Liver (tissue), 9 donors: ENCODE data around the gene PLP2. TPM values are rescaled to one million over a fixed set of nuclear protein-coding genes. Genes with fewer than 3 reads are reported as not detected.

Experiments used
- DNase-seq: peaks from one replicate; pipeline ENCODE4 v3.0.0-alpha.2; 2017; ENCODE audit warnings: low spot score
- H3K27ac ChIP-seq, 2 donors: one replicate each; pipeline ENCODE4 v1.7.0; 2013; ENCODE audit warnings: inconsistent platforms in 2 of 2, low read length in 2 of 2, control low read depth in 1 of 2, low read depth in 1 of 2, mild to moderate bottlenecking in 1 of 2
- H3K27me3 ChIP-seq, 4 donors: one replicate each; pipeline versions ENCODE4 v1.6.1 to v1.7.0; 2013; ENCODE audit warnings: low read length in 3 of 4, inconsistent platforms in 1 of 4, mild to moderate bottlenecking in 1 of 4, moderate library complexity in 1 of 4; ENCODE audit not compliant: control insufficient read depth in 4 of 4, insufficient read depth in 4 of 4
- H3K36me3 ChIP-seq, 4 donors: one replicate each; pipeline versions ENCODE4 v1.6.1 to v1.7.0; 2013; ENCODE audit warnings: low read length in 3 of 4, mild to moderate bottlenecking in 3 of 4, low read depth in 1 of 4, moderate library complexity in 1 of 4; ENCODE audit not compliant: control insufficient read depth in 4 of 4, insufficient read depth in 3 of 4
- H3K4me1 ChIP-seq, 4 donors: one replicate each; pipeline versions ENCODE4 v1.6.1 to v1.7.0; 2013; ENCODE audit warnings: low read length in 3 of 4, mild to moderate bottlenecking in 3 of 4, moderate library complexity in 1 of 4; ENCODE audit not compliant: control insufficient read depth in 4 of 4, insufficient read depth in 4 of 4
- H3K4me3 ChIP-seq, 3 donors: one replicate each; pipeline versions ENCODE4 v1.6.1 to v1.7.0; 2013; ENCODE audit warnings: low read length in 3 of 3, control low read depth in 1 of 3, low read depth in 1 of 3, mild to moderate bottlenecking in 1 of 3
- H3K9ac ChIP-seq, 2 donors: one replicate each; pipeline ENCODE4 v1.7.0; 2013; ENCODE audit warnings: low read length in 2 of 2, mild to moderate bottlenecking in 2 of 2, moderate library complexity in 2 of 2, control low read depth in 1 of 2, low read depth in 1 of 2
- H3K9me3 ChIP-seq, 4 donors: one replicate each; pipeline versions ENCODE4 v1.6.1 to v1.7.0; 2013; ENCODE audit warnings: low read length in 3 of 4; ENCODE audit not compliant: control insufficient read depth in 4 of 4
- ATF3 ChIP-seq: IDR thresholded peaks from 2 replicates; pipeline ENCODE4 v1.6.1; 2016; ENCODE audit warnings: antibody characterized with exemption
- CTCF ChIP-seq: fragments of 150-350 bp; IDR thresholded peaks from 2 replicates; pipeline ENCODE4 v1.5.1; 2017; ENCODE audit warnings: improper control_type of control experiment, low read depth, low read length; ENCODE audit not compliant: missing input control
- EGR1 ChIP-seq, 2 donors: IDR thresholded peaks; 2 replicates each; pipeline ENCODE4 v1.6.1; 2016 to 2018; ENCODE audit warnings: antibody characterized with exemption in 2 of 2, low read depth in 2 of 2
- FOXA1 ChIP-seq: IDR thresholded peaks from 2 replicates; pipeline ENCODE4 v1.6.1; 2016; ENCODE audit warnings: antibody characterized with exemption
- GABPA ChIP-seq, 2 donors: IDR thresholded peaks in 1 of 2; conservative IDR thresholded peaks in 1 of 2; 2 replicates each; pipeline ENCODE4 v1.6.1; 2016; ENCODE audit warnings: antibody characterized with exemption in 2 of 2, mild to moderate bottlenecking in 1 of 2, moderate library complexity in 1 of 2
- HNF4A ChIP-seq, 2 donors: conservative IDR thresholded peaks; 2 replicates each; pipeline ENCODE4 v1.6.1; 2016; ENCODE audit warnings: antibody characterized with exemption in 2 of 2, mild to moderate bottlenecking in 2 of 2
- HNF4G ChIP-seq: IDR thresholded peaks from 2 replicates; pipeline ENCODE4 v1.6.1; 2016; ENCODE audit warnings: antibody characterized with exemption
- JUND ChIP-seq, 2 donors: IDR thresholded peaks; 2 replicates each; pipeline ENCODE4 v1.6.1; 2016; ENCODE audit warnings: antibody characterized with exemption in 2 of 2
- MAX ChIP-seq: IDR thresholded peaks from 2 replicates; pipeline ENCODE4 v1.6.1; 2016; ENCODE audit warnings: antibody characterized with exemption
- NR2F2 ChIP-seq: IDR thresholded peaks from 2 replicates; pipeline ENCODE4 v1.6.1; 2016; ENCODE audit warnings: antibody characterized with exemption
- RAD21 ChIP-seq, 2 donors: IDR thresholded peaks; 2 replicates each; pipeline ENCODE4 v1.6.1; 2016; ENCODE audit warnings: antibody characterized with exemption in 2 of 2, mild to moderate bottlenecking in 2 of 2
- REST ChIP-seq: IDR thresholded peaks from 2 replicates; pipeline ENCODE4 v1.6.1; 2016; ENCODE audit warnings: antibody characterized with exemption, mild to moderate bottlenecking
- RXRA ChIP-seq, 2 donors: IDR thresholded peaks; 2 replicates each; pipeline ENCODE4 v1.6.1; 2017 to 2018; ENCODE audit warnings: antibody characterized with exemption in 2 of 2, mild to moderate bottlenecking in 1 of 2
- SP1 ChIP-seq: IDR thresholded peaks from 2 replicates; pipeline ENCODE4 v1.6.1; 2018; ENCODE audit warnings: antibody characterized with exemption, mild to moderate bottlenecking
- YY1 ChIP-seq: IDR thresholded peaks from 2 replicates; pipeline ENCODE4 v1.6.1; 2016; ENCODE audit warnings: antibody characterized with exemption, mild to moderate bottlenecking
- ZBTB33 ChIP-seq: IDR thresholded peaks from 2 replicates; pipeline ENCODE4 v1.6.1; 2016; ENCODE audit warnings: antibody characterized with exemption
- WGBS: extraction: QIAGEN DNeasy Blood & Tissue Kit; methylation state at CpG from one replicate; pipeline ENCODE4 v1.1.7; 2013; 5-methylcytosine and 5-hydroxymethylcytosine counted together
- polyA plus RNA-seq, 2 donors: library from polyadenylated mRNA; stranded (reverse) in 1 of 2; unstranded in 1 of 2; fragments of 200-250 nt in 1 of 2; fragments of >200 nt in 1 of 2; fragmentation: Nextera tagmentation in 1 of 2; extraction: Ambion mirVana in 1 of 2; gene quantifications; one replicate each; pipeline versions ENCODE4 v1.2.1 to v1.2.3, GENCODE V29; 2013 to 2015
- total RNA-seq, 2 donors: library from RNA; depleted of rRNA; stranded (reverse); fragments of >200 nt; gene quantifications; one replicate each; pipeline ENCODE4 v1.2.3, GENCODE V29; 2014
- donor health status: healthy.
- donor health status: healthy.
- donor health status: healthy.
- donor health status: healthy.
- donor health status: healthy.

PLP2 gene
- total and polyA plus RNA-seq, 4 donors = 2.4 to 24.5 (median 14.7) TPM

- no peaks in the 10 kb centered on the region for H3K4me1 ChIP-seq
- no peak overlapping the region for H3K27ac ChIP-seq
- H3K36me3 ChIP-seq = no peaks in the 10 kb centered on the region
- no peak for DNase-seq
- 57% methylated on average over 1 of the region's 1 CpG for WGBS
- H3K9me3 ChIP-seq = no peaks in the 10 kb centered on the region
- H3K9ac ChIP-seq = no peak overlapping the region
- H3K27me3 ChIP-seq = no peaks in the 10 kb centered on the region
- no peak overlapping the region for H3K4me3 ChIP-seq
- TF ChIP-seq FOXA1 (no peak), RAD21 (IDR thresholded peaks at IDR 0.05) (no peak), SP1 (no peak), NR2F2 (no peak), MAX (no peak), GABPA (IDR thresholded peaks at IDR 0.05 in 1 of 2, conservative IDR thresholded peaks at IDR 0.05 in 1 of 2) (no peak), EGR1 (IDR thresholded peaks at IDR 0.05; ENCODE audit: low read depth in 2 of 2) (no peak), JUND (IDR thresholded peaks at IDR 0.05) (no peak), ATF3 (no peak), CTCF (no peak), RXRA (IDR thresholded peaks at IDR 0.05) (no peak), HNF4G (no peak), REST (no peak)
Measured at GRCh38 chrX:49212861-49213260, 41.2 kb downstream of the PLP2 start.

GRCh38 chrX:49214416-49214815, 42.7 kb downstream of the PLP2 start:
- H3K9ac ChIP-seq = no peak overlapping the region
- 79% methylated on average over 2 of the region's 2 CpGs for WGBS
- no peaks in the 10 kb centered on the region for H3K27me3 ChIP-seq
- no peak overlapping the region for H3K4me3 ChIP-seq
- H3K4me1 ChIP-seq = no peaks in the 10 kb centered on the region
- no peaks in the 10 kb centered on the region for H3K36me3 ChIP-seq
- DNase-seq = no peak
- H3K27ac ChIP-seq = no peak overlapping the region
- no peaks in the 10 kb centered on the region for H3K9me3 ChIP-seq
- TF ChIP-seq CTCF (no peak), RXRA (IDR thresholded peaks at IDR 0.05) (no peak), RAD21 (IDR thresholded peaks at IDR 0.05) (no peak), HNF4G (no peak), HNF4A (conservative IDR thresholded peaks at IDR 0.05) (no peak), ATF3 (no peak), SP1 (no peak), EGR1 (IDR thresholded peaks at IDR 0.05; ENCODE audit: low read depth in 2 of 2) (no peak), YY1 (no peak), FOXA1 (no peak), GABPA (IDR thresholded peaks at IDR 0.05 in 1 of 2, conservative IDR thresholded peaks at IDR 0.05 in 1 of 2) (no peak), ZBTB33 (no peak), REST (no peak), NR2F2 (no peak), JUND (IDR thresholded peaks at IDR 0.05) (no peak), MAX (no peak)
